HL-60/S4 (cell line): ENCODE data around the gene TCF4.

ENCODE experiments used
- in situ Hi-C: fragments of 300-500 bp; cut with MboI; formaldehyde crosslinking; loops from 2 replicates; pipeline ENCODE4 v1.14.3; 2022; ENCODE audit warnings: low sequenced_read_pairs

Gene TCF4

GRCh38 chr18:55337908-55338521, 250.0 kb downstream of the TCF4 start:
- in situ Hi-C loops = no loop called here

GRCh38 chr18:55337138-55337537, 250.9 kb downstream of the TCF4 start:
- in situ Hi-C loops = no loop called here

GRCh38 chr18:55336438-55337100, 251.4 kb downstream of the TCF4 start:
- in situ Hi-C loops = no loop called here

GRCh38 chr18:55334875-55335274, 253.1 kb downstream of the TCF4 start:
- in situ Hi-C loops = no loop called here

- in situ Hi-C loops = no loop called here
Observed at GRCh38 chr18:55331301-55331700, 256.7 kb downstream of the TCF4 start.

- in situ Hi-C loops = no loop called here
Observed at GRCh38 chr18:55328301-55328700, 259.7 kb downstream of the TCF4 start.

- in situ Hi-C loops = no loop called here
Observed at GRCh38 chr18:55327454-55327853, 260.5 kb downstream of the TCF4 start.

- in situ Hi-C loops = no loop called here
Observed at GRCh38 chr18:55326134-55326533, 261.9 kb downstream of the TCF4 start.

GRCh38 chr18:55324166-55324565, 263.8 kb downstream of the TCF4 start:
- in situ Hi-C loops = no loop called here

GRCh38 chr18:55323051-55323994, 264.7 kb downstream of the TCF4 start:
- in situ Hi-C loops = no loop called here

GRCh38 chr18:55322178-55322735, 265.7 kb downstream of the TCF4 start:
- in situ Hi-C loops = no loop called here

- in situ Hi-C loops = no loop called here
Observed at GRCh38 chr18:55321265-55322177, 266.5 kb downstream of the TCF4 start.

- in situ Hi-C loops = no loop called here
Observed at GRCh38 chr18:55320424-55321264, 267.3 kb downstream of the TCF4 start.

- in situ Hi-C loops = no loop called here
Observed at GRCh38 chr18:55319459-55320193, 268.4 kb downstream of the TCF4 start.

GRCh38 chr18:55318951-55319441, 269.0 kb downstream of the TCF4 start:
- in situ Hi-C loops = no loop called here

GRCh38 chr18:55317864-55318263, 270.1 kb downstream of the TCF4 start:
- in situ Hi-C loops = no loop called here

GRCh38 chr18:55317324-55317723, 270.7 kb downstream of the TCF4 start:
- in situ Hi-C loops = no loop called here

GRCh38 chr18:55316486-55317184, 271.4 kb downstream of the TCF4 start:
- in situ Hi-C loops = no loop called here
